GM23338 (cell line): ENCODE data around the gene MITF. TPM values are rescaled to one million over a fixed set of nuclear protein-coding genes. Genes with fewer than 3 reads are reported as not detected.
"Not testable (repeated sequence)": the region's sequence is repeated elsewhere in the genome, so short reads cannot be mapped to it uniquely, and the experiment has no call there.

ENCODE experiments used
- ATAC-seq: fragments of 200-7000 bp; cut with Tn5 transposase; 3 replicates; pipeline ENCODE4 v1.9.1; 2020
- DNase-seq: peaks from one replicate; pipeline ENCODE4 v3.0.0-alpha.2; 2015; ENCODE audit warnings: low spot score
- H2AFZ ChIP-seq: fragments of 200-600 bp; sonication (generic); 2 replicates; pipeline ENCODE4 v1.8.0; 2016; ENCODE audit warnings: antibody characterized with exemption, mild to moderate bottlenecking, moderate library complexity
- H3F3A ChIP-seq: fragments of 200-600 bp; sonication (generic); replicated peaks from 2 replicates; pipeline ENCODE4 v1.8.0; 2017; ENCODE audit warnings: antibody characterized with exemption, mixed run types, low read depth
- H3K27ac ChIP-seq: fragments of 200-600 bp; sonication (generic); 2 replicates; pipeline ENCODE4 v1.6.1; 2016; ENCODE audit warnings: low read depth
- H3K27me3 ChIP-seq: fragments of 200-600 bp; sonication (generic); 2 replicates; pipeline ENCODE4 v1.8.0; 2016; ENCODE audit warnings: mild to moderate bottlenecking, mixed run types, moderate library complexity; ENCODE audit not compliant: insufficient read depth
- H3K36me3 ChIP-seq: fragments of 200-600 bp; sonication (generic); 2 replicates; pipeline ENCODE4 v1.8.0; 2016; ENCODE audit warnings: mild to moderate bottlenecking; ENCODE audit not compliant: insufficient read depth
- H3K4me1 ChIP-seq: fragments of 200-600 bp; sonication (generic); 2 replicates; pipeline ENCODE4 v1.8.0; 2016; ENCODE audit warnings: mild to moderate bottlenecking, moderate library complexity; ENCODE audit not compliant: insufficient read depth
- H3K4me2 ChIP-seq: fragments of 200-600 bp; sonication (generic); 2 replicates; pipeline ENCODE4 v1.7.1; 2017; ENCODE audit warnings: mixed run types
- H3K4me3 ChIP-seq: fragments of 200-600 bp; sonication (generic); 2 replicates; pipeline ENCODE4 v1.6.1; 2016; ENCODE audit warnings: mixed run types
- H3K79me2 ChIP-seq: fragments of 200-600 bp; sonication (generic); replicated peaks from 2 replicates; pipeline ENCODE4 v1.8.0; 2017; ENCODE audit warnings: mild to moderate bottlenecking; ENCODE audit not compliant: insufficient read depth
- H3K9me2 ChIP-seq: fragments of 200-600 bp; sonication (generic); 2 replicates; pipeline ENCODE4 v1.8.0; 2017; ENCODE audit not compliant: insufficient read depth
- H4K20me1 ChIP-seq: fragments of 200-600 bp; sonication (generic); replicated peaks from 2 replicates; pipeline ENCODE4 v1.8.0; 2017; ENCODE audit warnings: mild to moderate bottlenecking; ENCODE audit not compliant: insufficient read depth
- H3K27ac Mint-ChIP-seq: 2 replicates; pipeline ENCODE4 v1.8.0; 2020; ENCODE audit warnings: inconsistent platforms, mild to moderate bottlenecking, moderate library complexity, mixed read lengths
- H3K27me3 Mint-ChIP-seq: 3 replicates; pipeline ENCODE4 v1.8.0; 2022; ENCODE audit warnings: low read depth, mild to moderate bottlenecking, moderate library complexity, mixed read lengths, inconsistent platforms; ENCODE audit not compliant: insufficient read depth, poor library complexity
- H3K36me3 Mint-ChIP-seq: 3 replicates; pipeline ENCODE4 v1.8.0; 2021; ENCODE audit warnings: low read depth, mild to moderate bottlenecking, inconsistent platforms, moderate library complexity, mixed read lengths
- H3K4me1 Mint-ChIP-seq: 3 replicates; pipeline ENCODE4 v1.8.0; 2020; ENCODE audit warnings: mild to moderate bottlenecking, inconsistent platforms, mixed read lengths
- H3K4me3 Mint-ChIP-seq: 3 replicates; pipeline ENCODE4 v1.8.0; 2021; ENCODE audit warnings: moderate library complexity, mild to moderate bottlenecking, inconsistent platforms, mixed read lengths
- H3K9me3 Mint-ChIP-seq: 3 replicates; pipeline ENCODE4 v1.8.0; 2020; ENCODE audit warnings: moderate library complexity, mild to moderate bottlenecking, inconsistent platforms, mixed read lengths
- POLR2AphosphoS5 ChIP-seq: IDR thresholded peaks from 2 replicates; pipeline ENCODE4 v1.6.1; 2016; ENCODE audit warnings: antibody characterized with exemption, low read depth
- STAT1 ChIP-seq: IDR thresholded peaks from one replicate; pipeline ENCODE4 v1.6.1; 2016; ENCODE audit warnings: antibody characterized with exemption; ENCODE audit not compliant: unreplicated experiment
- polyA plus RNA-seq: library from polyadenylated mRNA; unstranded; fragments of >200 nt; fragmentation: Nextera tagmentation; extraction: Ambion mirVana; gene quantifications from 2 replicates; pipeline ENCODE4 v1.2.1, GENCODE V29; 2016
- total RNA-seq: library from RNA; depleted of rRNA; stranded (reverse); fragments of >200 nt; shearing (Covaris generic); gene quantifications from 2 replicates; pipeline ENCODE4 v1.2.3, GENCODE V29; 2014
- TF ChIP-seq, protein P1 (sequence below): fragments of 250-450 bp; sonication (Bioruptor Pico); IDR thresholded peaks from 2 replicates; pipeline ENCODE4 v1.5.0; 2020; ENCODE audit warnings: mild to moderate bottlenecking, moderate library complexity
- TF ChIP-seq, protein P2 (sequence below), 2 experiments: fragments of 200-600 bp in 1 of 2; sonication (generic) in 1 of 2; conservative IDR thresholded peaks; 2 replicates each; pipeline versions ENCODE4 v1.5.1 to v1.6.1; 2016 to 2017; ENCODE audit warnings: antibody characterized with exemption in 2 of 2, low read depth in 2 of 2, mild to moderate bottlenecking in 2 of 2, moderate library complexity in 1 of 2

Gene MITF
- total and polyA plus RNA-seq, 2 experiments from 2014 or later, result 1.9 to 2.4 TPM

DNA sequence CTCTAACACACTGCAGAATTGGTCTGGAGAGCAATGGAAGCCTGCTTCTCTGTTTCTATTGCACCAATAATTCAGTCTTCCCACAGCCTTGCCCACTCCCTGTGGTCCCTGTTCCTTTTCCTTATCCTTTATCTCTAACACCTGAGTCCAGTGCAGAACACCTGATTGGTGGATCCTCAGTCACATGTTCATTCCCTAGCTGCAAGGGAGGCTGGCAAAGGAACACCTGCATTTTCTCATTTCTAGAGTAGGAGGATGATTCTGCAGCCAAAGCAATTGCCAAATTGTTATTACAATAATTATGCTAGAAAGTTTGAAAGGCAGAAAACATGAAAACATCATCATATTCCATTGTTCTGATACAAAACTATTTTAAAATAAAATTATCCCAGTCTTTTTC is 176.5 kb downstream of the MITF start:
- Histone ChIP-seq H3K27ac (no peak overlapping the region), H3K4me1 (no peaks in the 10 kb centered on the region), H3K36me3 (no peaks in the 10 kb centered on the region), H3K27me3 (no peaks in the 10 kb centered on the region), H2AFZ (no peak overlapping the region), H3K4me3 (no peak overlapping the region), H4K20me1 (no peaks in the 10 kb centered on the region), H3K9me2 (no peaks in the 10 kb centered on the region; the same call in 1 of the 2 replicates), H3K4me2 (no peak overlapping the region), H3K79me2 (no peaks in the 10 kb centered on the region), H3F3A (no peaks in the 10 kb centered on the region)
- Mint-ChIP-seq H3K27ac (no peak overlapping the region), H3K4me1 (no peaks in the 10 kb centered on the region), H3K4me3 (no peak overlapping the region), H3K9me3 (peaks cover 16% of the 10 kb centered on the region), H3K27me3 (peaks cover 2% of the 10 kb centered on the region), H3K36me3 (no peaks in the 10 kb centered on the region)
- no peak for DNase-seq
- TF ChIP-seq, protein P1, sequence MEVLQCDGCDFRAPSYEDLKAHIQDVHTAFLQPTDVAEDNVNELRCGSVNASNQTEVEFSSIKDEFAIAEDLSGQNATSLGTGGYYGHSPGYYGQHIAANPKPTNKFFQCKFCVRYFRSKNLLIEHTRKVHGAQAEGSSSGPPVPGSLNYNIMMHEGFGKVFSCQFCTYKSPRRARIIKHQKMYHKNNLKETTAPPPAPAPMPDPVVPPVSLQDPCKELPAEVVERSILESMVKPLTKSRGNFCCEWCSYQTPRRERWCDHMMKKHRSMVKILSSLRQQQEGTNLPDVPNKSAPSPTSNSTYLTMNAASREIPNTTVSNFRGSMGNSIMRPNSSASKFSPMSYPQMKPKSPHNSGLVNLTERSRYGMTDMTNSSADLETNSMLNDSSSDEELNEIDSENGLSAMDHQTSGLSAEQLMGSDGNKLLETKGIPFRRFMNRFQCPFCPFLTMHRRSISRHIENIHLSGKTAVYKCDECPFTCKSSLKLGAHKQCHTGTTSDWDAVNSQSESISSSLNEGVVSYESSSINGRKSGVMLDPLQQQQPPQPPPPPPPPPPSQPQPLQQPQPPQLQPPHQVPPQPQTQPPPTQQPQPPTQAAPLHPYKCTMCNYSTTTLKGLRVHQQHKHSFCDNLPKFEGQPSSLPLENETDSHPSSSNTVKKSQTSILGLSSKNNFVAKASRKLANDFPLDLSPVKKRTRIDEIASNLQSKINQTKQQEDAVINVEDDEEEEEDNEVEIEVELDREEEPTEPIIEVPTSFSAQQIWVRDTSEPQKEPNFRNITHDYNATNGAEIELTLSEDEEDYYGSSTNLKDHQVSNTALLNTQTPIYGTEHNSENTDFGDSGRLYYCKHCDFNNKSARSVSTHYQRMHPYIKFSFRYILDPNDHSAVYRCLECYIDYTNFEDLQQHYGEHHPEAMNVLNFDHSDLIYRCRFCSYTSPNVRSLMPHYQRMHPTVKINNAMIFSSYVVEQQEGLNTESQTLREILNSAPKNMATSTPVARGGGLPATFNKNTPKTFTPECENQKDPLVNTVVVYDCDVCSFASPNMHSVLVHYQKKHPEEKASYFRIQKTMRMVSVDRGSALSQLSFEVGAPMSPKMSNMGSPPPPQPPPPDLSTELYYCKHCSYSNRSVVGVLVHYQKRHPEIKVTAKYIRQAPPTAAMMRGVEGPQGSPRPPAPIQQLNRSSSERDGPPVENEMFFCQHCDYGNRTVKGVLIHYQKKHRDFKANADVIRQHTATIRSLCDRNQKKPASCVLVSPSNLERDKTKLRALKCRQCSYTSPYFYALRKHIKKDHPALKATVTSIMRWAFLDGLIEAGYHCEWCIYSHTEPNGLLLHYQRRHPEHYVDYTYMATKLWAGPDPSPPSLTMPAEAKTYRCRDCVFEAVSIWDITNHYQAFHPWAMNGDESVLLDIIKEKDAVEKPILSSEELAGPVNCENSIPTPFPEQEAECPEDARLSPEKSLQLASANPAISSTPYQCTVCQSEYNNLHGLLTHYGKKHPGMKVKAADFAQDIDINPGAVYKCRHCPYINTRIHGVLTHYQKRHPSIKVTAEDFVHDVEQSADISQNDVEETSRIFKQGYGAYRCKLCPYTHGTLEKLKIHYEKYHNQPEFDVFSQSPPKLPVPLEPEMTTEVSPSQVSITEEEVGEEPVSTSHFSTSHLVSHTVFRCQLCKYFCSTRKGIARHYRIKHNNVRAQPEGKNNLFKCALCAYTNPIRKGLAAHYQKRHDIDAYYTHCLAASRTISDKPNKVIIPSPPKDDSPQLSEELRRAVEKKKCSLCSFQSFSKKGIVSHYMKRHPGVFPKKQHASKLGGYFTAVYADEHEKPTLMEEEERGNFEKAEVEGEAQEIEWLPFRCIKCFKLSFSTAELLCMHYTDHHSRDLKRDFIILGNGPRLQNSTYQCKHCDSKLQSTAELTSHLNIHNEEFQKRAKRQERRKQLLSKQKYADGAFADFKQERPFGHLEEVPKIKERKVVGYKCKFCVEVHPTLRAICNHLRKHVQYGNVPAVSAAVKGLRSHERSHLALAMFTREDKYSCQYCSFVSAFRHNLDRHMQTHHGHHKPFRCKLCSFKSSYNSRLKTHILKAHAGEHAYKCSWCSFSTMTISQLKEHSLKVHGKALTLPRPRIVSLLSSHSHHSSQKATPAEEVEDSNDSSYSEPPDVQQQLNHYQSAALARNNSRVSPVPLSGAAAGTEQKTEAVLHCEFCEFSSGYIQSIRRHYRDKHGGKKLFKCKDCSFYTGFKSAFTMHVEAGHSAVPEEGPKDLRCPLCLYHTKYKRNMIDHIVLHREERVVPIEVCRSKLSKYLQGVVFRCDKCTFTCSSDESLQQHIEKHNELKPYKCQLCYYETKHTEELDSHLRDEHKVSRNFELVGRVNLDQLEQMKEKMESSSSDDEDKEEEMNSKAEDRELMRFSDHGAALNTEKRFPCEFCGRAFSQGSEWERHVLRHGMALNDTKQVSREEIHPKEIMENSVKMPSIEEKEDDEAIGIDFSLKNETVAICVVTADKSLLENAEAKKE (CRISPR knock-in tag), result no peak
- TF ChIP-seq POLR2AphosphoS5 (no peak), STAT1 (no peak)
- ATAC-seq, result no peak

DNA sequence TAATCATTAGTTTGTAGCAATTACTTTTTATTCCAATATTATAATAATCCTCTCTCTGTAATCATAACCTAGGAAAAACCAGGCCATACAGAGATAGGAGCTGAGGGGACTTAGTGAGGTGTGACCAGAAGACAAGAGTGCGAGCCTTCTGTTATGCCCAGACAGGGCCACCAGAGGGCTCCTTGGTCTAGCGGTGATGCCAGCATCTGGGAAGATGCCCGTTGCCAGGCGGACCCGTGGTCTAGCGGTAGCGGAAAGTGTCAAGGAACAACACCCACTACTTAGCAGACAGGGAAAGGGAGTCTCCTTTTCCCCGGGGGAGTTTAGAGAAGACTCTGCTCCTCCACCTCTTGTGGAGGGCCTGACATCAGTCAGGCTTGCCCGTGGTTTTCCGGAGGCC is 180.7 kb downstream of the MITF start:
- DNase-seq, result peak; percentile 26
- not testable (repeated sequence) for H3K36me3 ChIP-seq, H3K9me3 Mint-ChIP-seq, H3K27me3 ChIP-seq, H3K4me3 ChIP-seq, H3K4me3 Mint-ChIP-seq, ATAC-seq, H3K9me2 ChIP-seq, H3F3A ChIP-seq, H3K27me3 Mint-ChIP-seq, H3K4me2 ChIP-seq, H3K79me2 ChIP-seq, H4K20me1 ChIP-seq, H3K27ac ChIP-seq, H3K4me1 ChIP-seq, H2AFZ ChIP-seq, H3K27ac Mint-ChIP-seq, H3K4me1 Mint-ChIP-seq, H3K36me3 Mint-ChIP-seq
- TF ChIP-seq, protein P2, sequence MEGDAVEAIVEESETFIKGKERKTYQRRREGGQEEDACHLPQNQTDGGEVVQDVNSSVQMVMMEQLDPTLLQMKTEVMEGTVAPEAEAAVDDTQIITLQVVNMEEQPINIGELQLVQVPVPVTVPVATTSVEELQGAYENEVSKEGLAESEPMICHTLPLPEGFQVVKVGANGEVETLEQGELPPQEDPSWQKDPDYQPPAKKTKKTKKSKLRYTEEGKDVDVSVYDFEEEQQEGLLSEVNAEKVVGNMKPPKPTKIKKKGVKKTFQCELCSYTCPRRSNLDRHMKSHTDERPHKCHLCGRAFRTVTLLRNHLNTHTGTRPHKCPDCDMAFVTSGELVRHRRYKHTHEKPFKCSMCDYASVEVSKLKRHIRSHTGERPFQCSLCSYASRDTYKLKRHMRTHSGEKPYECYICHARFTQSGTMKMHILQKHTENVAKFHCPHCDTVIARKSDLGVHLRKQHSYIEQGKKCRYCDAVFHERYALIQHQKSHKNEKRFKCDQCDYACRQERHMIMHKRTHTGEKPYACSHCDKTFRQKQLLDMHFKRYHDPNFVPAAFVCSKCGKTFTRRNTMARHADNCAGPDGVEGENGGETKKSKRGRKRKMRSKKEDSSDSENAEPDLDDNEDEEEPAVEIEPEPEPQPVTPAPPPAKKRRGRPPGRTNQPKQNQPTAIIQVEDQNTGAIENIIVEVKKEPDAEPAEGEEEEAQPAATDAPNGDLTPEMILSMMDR (conservative IDR thresholded peaks at IDR 0.05; ENCODE audit: low read depth in 2 of 2), result peak; percentile 57 to 64
